ENCODE data around the gene BZW2.

Gene BZW2

DNA sequence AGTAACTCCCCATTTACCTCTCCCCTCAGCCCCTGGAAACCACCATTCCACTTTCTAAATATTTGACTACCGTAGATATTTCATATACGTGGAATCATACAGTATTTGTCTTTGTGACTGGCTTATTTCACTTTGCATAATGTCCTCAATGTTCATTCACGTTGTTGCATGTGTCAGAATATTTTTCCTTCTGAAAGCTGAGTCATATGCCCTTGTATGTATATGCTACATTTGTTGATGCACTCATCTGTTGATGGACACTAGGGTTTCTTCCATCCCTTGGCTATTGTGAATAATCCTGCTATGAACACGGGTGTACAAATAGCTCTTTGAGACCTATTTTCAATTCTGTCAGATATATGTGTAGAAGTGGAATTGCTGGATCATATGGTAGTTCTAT is 81.8 kb downstream of the BZW2 start:
- Histone ChIP-seq H3K27me3 (ENCODE audit: low read depth) (no peaks in the 10 kb centered on the region), H3K4me1 (peaks cover 9% of the 10 kb centered on the region; the same call in 1 of the 2 replicates), H3K36me3 (replicated peaks) (no peaks in the 10 kb centered on the region), H3K9me3 (no peaks in the 10 kb centered on the region), H3K4me3 (no peak overlapping the region)
- in situ Hi-C loops (cut with MboI; ENCODE audit: low sequenced_read_pairs) = no loop called here
- DNase-seq (ENCODE audit: low spot score in 2 of 2) = no peak

- Histone ChIP-seq H3K36me3 (replicated peaks) (no peaks in the 10 kb centered on the region), H3K4me3 (no peak overlapping the region), H3K9me3 (no peaks in the 10 kb centered on the region), H3K4me1 (peaks cover 9% of the 10 kb centered on the region; the same call in 1 of the 2 replicates), H3K27me3 (ENCODE audit: low read depth) (no peaks in the 10 kb centered on the region)
- no peak for DNase-seq (ENCODE audit: low spot score in 2 of 2)
- in situ Hi-C loops (cut with MboI; ENCODE audit: low sequenced_read_pairs) = no loop called here
These were observed 82.8 kb downstream of the BZW2 start for GRCh38 chr7:16728811-16729210.

DNA sequence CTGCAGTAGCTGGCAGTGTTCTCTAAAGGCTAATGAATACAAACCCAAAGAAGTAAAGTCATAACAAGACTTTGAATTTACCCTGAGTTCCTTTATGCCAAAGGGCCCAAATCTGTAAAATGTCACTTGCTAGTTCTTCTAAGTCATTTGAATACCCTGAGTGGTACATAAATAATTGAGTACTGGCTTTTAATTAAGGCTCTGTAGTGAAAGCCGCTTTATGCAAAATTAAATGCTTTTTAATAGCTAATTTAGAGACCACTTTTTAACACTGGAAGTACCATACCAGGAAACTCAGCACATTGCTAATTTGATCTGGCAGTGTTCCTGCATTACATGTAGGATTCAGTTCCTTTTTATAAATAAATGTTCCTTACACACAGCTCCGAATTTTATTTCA is 83.6 kb downstream of the BZW2 start:
- H3K27me3 ChIP-seq (ENCODE audit: low read depth) = no peaks in the 10 kb centered on the region
- in situ Hi-C loops (cut with MboI; ENCODE audit: low sequenced_read_pairs) = no loop called here
- DNase-seq (ENCODE audit: low spot score in 2 of 2) = no peak
- no peak overlapping the region for H3K4me3 ChIP-seq
- H3K9me3 ChIP-seq = no peaks in the 10 kb centered on the region
- H3K4me1 ChIP-seq = peaks cover 9% of the 10 kb centered on the region; the same call in 1 of the 2 replicates
- H3K36me3 ChIP-seq (replicated peaks) = no peaks in the 10 kb centered on the region

DNA sequence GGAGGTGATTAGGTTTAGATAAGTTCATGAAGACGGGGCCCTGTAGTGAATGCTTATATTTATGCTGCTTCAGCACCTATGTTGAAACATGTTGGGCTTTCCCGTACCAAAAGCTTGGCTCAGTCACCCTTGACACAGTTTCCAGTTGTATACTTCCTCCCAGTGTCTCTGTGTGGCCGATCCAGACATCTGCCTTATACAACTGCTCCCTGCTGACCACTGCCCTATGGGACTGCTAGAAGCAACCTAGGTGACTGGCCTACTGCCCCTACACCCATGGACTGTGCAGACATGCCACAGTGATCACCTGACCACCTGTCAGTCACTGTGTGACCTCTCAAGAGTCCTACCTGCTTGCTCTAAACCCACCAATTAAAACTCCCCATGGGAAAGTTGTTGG is 85.0 kb downstream of the BZW2 start:
- Histone ChIP-seq H3K36me3 (replicated peaks) (no peaks in the 10 kb centered on the region), H3K4me1 (peaks cover under 1% of the 10 kb centered on the region; the same call in 1 of the 2 replicates), H3K9me3 (no peaks in the 10 kb centered on the region), H3K4me3 (no peak overlapping the region), H3K27me3 (ENCODE audit: low read depth) (no peaks in the 10 kb centered on the region)
- in situ Hi-C loops (cut with MboI; ENCODE audit: low sequenced_read_pairs) = no loop called here
- no peak for DNase-seq (ENCODE audit: low spot score in 2 of 2)

DNA sequence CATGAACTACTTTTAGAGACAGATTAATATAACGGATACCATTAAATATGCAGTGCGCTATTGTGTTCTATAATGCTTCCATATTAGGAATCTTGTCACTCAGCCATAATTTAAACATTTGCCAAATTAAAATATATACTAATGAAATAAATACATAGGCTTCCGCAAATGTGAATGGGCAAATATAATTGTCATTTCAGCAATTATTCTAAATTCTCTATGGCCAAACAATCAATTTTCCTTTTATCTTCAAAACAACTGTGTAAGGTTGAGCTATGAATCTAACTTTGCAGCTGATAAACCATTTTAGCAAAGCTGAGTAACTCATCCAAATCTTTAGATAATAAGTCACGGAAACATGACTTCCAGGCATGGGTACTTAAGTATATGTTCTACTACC is 86.8 kb downstream of the BZW2 start:
- Histone ChIP-seq H3K36me3 (replicated peaks) (no peaks in the 10 kb centered on the region), H3K9me3 (no peaks in the 10 kb centered on the region), H3K27me3 (ENCODE audit: low read depth) (no peaks in the 10 kb centered on the region), H3K4me3 (no peak overlapping the region), H3K4me1 (peaks cover 14% of the 10 kb centered on the region)
- DNase-seq (ENCODE audit: low spot score in 2 of 2) = no peak
- in situ Hi-C loops (cut with MboI; ENCODE audit: low sequenced_read_pairs) = no loop called here

DNA sequence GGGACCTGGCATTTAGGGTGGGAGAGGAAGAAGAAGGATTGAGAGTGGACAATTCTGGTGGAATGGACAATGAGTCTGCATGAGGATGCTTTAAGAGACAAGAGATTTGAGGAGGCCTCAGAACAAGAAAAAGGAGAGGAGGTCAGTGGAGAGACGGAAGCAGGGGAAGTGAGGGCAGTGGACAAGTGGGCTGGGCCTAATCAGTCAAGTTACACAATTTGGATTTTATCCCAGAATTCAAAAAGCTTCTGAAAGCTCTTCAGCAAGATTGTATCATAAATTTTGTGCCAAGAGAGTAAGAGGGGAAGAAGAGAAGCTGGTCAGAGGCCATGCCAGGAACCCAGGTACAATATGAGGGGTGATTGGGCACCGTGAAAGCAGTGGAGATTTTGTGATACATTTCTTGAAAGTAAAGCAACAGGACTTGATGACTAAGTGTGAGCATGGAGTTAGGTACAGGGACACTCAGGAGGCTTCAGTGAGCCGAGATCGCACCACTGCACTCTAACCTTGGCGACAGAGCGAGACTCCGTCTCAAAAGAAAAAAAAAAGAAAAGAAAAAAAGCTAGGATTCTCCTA is 88.3 kb downstream of the BZW2 start:
- Histone ChIP-seq H3K9me3 (no peaks in the 10 kb centered on the region), H3K4me1 (peaks cover 21% of the 10 kb centered on the region), H3K4me3 (no peak overlapping the region), H3K27me3 (ENCODE audit: low read depth) (no peaks in the 10 kb centered on the region), H3K36me3 (replicated peaks) (no peaks in the 10 kb centered on the region)
- in situ Hi-C loops (cut with MboI; ENCODE audit: low sequenced_read_pairs) = no loop called here
- DNase-seq (ENCODE audit: low spot score in 2 of 2) = no peak

- Histone ChIP-seq H3K4me3 (no peak overlapping the region), H3K36me3 (replicated peaks) (no peaks in the 10 kb centered on the region), H3K9me3 (no peaks in the 10 kb centered on the region; the same call in 1 of the 2 replicates), H3K27me3 (ENCODE audit: low read depth) (no peaks in the 10 kb centered on the region), H3K4me1 (peaks cover 21% of the 10 kb centered on the region)
- in situ Hi-C loops (cut with MboI; ENCODE audit: low sequenced_read_pairs) = no loop called here
- DNase-seq (ENCODE audit: low spot score in 2 of 2) = no peak
These were observed 89.0 kb downstream of the BZW2 start for GRCh38 chr7:16735020-16735419.

DNA sequence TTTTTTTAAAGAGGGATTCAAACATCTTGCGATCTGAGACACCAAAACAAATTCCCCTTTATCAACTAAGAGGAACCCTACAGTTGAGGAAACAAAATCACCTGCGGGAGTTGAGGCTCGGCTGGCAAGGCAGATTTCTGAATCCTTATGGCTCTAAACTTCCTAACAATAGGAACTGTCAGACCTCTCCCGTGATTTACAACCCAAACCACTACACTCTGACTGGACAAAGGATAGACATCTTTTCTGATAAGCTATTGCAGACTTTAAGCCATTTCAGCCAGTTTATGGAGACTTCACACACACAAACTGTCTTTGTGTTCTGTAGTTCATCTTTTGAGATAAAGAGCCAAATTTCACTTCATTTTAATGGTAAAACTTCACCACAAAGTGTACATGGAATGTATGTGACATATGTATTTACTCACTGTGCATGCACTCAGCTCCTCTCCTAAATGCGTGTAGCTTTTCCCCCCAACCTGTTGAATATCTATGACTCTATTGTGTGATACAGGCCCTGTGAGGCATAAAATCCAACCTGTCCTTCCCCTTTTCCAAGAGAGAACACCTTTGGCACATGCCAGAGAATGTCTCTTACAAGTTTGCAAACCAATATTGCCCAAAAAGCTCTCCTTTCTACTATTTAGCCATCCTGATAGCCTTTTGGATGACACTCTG is 92.2 kb downstream of the BZW2 start:
- in situ Hi-C loops (cut with MboI; ENCODE audit: low sequenced_read_pairs) = no loop called here
- peaks cover 21% of the 10 kb centered on the region for H3K4me1 ChIP-seq
- no peaks in the 10 kb centered on the region; the same call in 1 of the 2 replicates for H3K9me3 ChIP-seq
- DNase-seq (ENCODE audit: low spot score in 2 of 2) = peak; percentile 39 to 71
- no peaks in the 10 kb centered on the region for H3K36me3 ChIP-seq (replicated peaks)
- no peaks in the 10 kb centered on the region for H3K27me3 ChIP-seq (ENCODE audit: low read depth)
- H3K4me3 ChIP-seq = no peak overlapping the region

DNA sequence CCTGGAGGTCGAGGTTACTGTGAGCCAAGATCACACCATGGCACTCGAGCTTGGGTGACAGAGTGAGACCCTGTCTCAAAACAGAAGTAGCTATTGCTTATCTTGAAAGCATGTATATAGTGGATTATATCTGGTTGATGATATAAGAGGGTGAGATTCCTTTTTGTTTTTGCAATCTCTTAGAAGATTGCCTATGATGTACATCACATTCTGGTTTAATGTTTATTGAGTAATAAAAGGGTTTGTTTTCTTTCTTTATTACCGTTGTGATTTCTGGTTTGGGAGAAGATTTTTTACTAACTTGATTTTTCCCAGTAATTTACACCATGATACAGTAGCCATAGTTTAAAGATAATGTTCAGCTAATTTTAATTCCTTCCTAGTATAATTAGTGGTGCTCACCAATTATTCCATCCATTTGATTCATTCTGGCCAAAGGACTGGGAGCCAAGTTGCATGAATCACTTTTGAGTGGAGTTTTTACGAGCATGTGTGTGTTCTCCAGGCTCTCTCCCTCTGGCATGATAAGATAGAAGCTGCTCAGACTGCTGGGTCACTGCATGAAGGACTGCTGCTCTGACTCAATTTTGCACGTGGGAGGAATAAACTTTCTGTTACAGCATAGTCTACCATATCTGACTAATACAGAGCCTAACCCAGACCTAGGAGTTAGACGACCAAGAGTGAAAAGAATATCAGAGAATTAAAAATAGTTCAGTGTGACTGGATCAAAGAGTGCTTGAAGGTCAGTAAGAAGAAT is 94.1 kb downstream of the BZW2 start:
- H3K9me3 ChIP-seq = no peaks in the 10 kb centered on the region; the same call in 1 of the 2 replicates
- no peaks in the 10 kb centered on the region for H3K36me3 ChIP-seq (replicated peaks)
- no peaks in the 10 kb centered on the region for H3K27me3 ChIP-seq (ENCODE audit: low read depth)
- H3K4me1 ChIP-seq = peaks cover 21% of the 10 kb centered on the region
- H3K4me3 ChIP-seq = no peak overlapping the region
- in situ Hi-C loops (cut with MboI; ENCODE audit: low sequenced_read_pairs) = no loop called here
- no peak for DNase-seq (ENCODE audit: low spot score in 2 of 2)

DNA sequence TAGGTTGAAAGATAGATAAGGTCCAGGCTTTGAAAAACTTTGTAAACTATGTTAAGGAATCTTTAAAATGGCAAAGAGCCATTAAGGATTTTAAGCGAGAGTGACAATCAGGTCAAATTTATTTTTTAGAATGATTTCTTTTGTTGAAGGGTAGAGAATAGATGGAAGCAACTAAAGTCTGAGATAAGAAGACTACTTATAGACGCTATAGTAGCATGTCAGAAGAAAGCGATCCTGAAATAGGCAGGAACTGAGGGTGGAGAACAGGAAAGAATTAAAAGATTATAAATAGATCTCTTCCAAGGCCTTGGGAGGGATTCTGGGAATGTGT is 94.6 kb downstream of the BZW2 start:
- Histone ChIP-seq H3K4me1 (peaks cover 21% of the 10 kb centered on the region), H3K27me3 (ENCODE audit: low read depth) (no peaks in the 10 kb centered on the region), H3K4me3 (no peak overlapping the region), H3K36me3 (replicated peaks) (no peaks in the 10 kb centered on the region), H3K9me3 (no peaks in the 10 kb centered on the region; the same call in 1 of the 2 replicates)
- no peak for DNase-seq (ENCODE audit: low spot score in 2 of 2)
- in situ Hi-C loops (cut with MboI; ENCODE audit: low sequenced_read_pairs) = no loop called here

DNA sequence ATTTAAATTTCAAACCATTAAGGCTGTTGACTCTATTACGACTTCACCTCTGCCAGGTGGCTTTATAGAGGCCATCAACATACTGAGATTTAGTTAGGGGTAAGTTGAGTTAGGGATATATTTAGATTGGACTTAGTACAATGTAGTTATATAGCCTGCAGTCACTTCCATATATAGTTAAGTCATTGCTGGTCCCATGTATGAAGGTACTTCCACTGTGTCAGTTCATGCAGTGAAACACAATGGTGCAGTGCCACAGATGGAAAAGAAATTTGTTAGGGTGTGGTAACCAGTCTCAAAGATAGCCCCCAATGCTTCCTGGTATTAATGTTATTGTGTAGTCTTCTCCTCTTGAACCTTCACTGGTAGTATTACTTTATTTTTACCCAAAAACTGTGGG is 95.0 kb downstream of the BZW2 start:
- H3K4me3 ChIP-seq = no peak overlapping the region
- no peaks in the 10 kb centered on the region; the same call in 1 of the 2 replicates for H3K9me3 ChIP-seq
- H3K27me3 ChIP-seq (ENCODE audit: low read depth) = no peaks in the 10 kb centered on the region
- in situ Hi-C loops (cut with MboI; ENCODE audit: low sequenced_read_pairs) = no loop called here
- H3K4me1 ChIP-seq = peaks cover 21% of the 10 kb centered on the region
- no peaks in the 10 kb centered on the region for H3K36me3 ChIP-seq (replicated peaks)
- DNase-seq (ENCODE audit: low spot score in 2 of 2) = no peak

- Histone ChIP-seq H3K27me3 (ENCODE audit: low read depth) (no peaks in the 10 kb centered on the region), H3K36me3 (replicated peaks) (no peaks in the 10 kb centered on the region), H3K4me3 (no peak overlapping the region), H3K9me3 (no peaks in the 10 kb centered on the region; the same call in 1 of the 2 replicates), H3K4me1 (peaks cover 18% of the 10 kb centered on the region)
- no peak for DNase-seq (ENCODE audit: low spot score in 2 of 2)
- in situ Hi-C loops (cut with MboI; ENCODE audit: low sequenced_read_pairs) = no loop called here
These were observed 95.7 kb downstream of the BZW2 start for GRCh38 chr7:16741676-16742075.

DNA sequence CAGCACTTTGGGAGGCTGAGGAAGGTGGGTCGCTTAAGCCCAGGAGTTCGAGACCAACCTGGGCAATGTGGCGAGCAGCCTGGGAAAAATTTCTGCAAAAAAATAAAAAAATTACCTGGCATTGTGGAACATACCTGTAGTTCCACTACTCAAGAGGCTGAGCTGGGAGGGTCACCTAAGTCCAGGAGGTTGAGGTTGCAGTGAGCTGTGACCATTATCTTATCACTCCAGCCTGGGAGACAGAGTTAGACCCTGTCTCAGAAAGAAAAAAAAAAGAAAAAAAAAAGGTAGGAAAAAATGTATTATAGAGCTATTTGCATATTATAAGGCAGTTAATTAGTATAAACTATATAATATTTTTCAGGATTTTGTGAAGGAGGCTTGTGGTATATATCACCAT is 96.6 kb downstream of the BZW2 start:
- Histone ChIP-seq H3K4me1 (peaks cover 9% of the 10 kb centered on the region), H3K9me3 (no peaks in the 10 kb centered on the region; the same call in 1 of the 2 replicates), H3K36me3 (replicated peaks) (no peaks in the 10 kb centered on the region), H3K27me3 (ENCODE audit: low read depth) (no peaks in the 10 kb centered on the region), H3K4me3 (no peak overlapping the region)
- DNase-seq (ENCODE audit: low spot score in 2 of 2) = no peak
- in situ Hi-C loops (cut with MboI; ENCODE audit: low sequenced_read_pairs) = no loop called here

DNA sequence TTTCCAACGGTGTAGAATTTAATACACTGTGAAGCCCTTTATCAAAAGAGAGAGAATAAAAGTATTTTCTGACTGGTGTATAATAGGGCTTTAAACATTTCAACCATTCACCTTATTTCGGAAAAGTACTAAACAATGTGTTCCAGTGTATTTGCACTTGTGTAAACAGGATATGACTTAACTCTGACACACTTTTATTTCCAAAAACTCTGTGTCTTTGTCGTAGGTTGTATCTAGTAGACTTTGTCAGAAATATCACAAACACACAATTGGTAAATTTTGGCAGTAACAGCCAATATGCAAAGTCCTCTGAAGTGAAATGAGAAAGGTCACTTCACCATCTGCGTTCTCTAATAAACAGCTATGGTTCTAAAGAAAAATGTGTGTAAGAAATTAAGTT is 97.3 kb downstream of the BZW2 start:
- in situ Hi-C loops (cut with MboI; ENCODE audit: low sequenced_read_pairs) = no loop called here
- no peaks in the 10 kb centered on the region; the same call in 1 of the 2 replicates for H3K9me3 ChIP-seq
- peaks cover 3% of the 10 kb centered on the region for H3K4me1 ChIP-seq
- H3K4me3 ChIP-seq = no peak overlapping the region
- no peaks in the 10 kb centered on the region for H3K36me3 ChIP-seq (replicated peaks)
- H3K27me3 ChIP-seq (ENCODE audit: low read depth) = no peaks in the 10 kb centered on the region
- DNase-seq (ENCODE audit: low spot score in 2 of 2) = no peak
